ENCODE results near the gene MTMR10. TPM values are rescaled to one million over a fixed set of nuclear protein-coding genes. Genes with fewer than 3 reads are reported as not detected.

The MTMR10 gene
- total RNA-seq, 1 donor from 2014 or later: 4.5 TPM

- intact Hi-C loops (cut with DNase I): no loop called here
- H3K9me3 ChIP-seq: no peaks in the 10 kb centered on the region
- peaks cover 0 to 15% of the 10 kb centered on the region in 2 donors for H3K36me3 ChIP-seq
- DNase-seq (ENCODE audit: low spot score in 2 of 2): no peak
- TF ChIP-seq CTCF (IDR thresholded peaks at IDR 0.05): no peak
- H3K4me1 ChIP-seq: peaks cover 8 to 21% of the 10 kb centered on the region in 2 donors
- H3K27ac ChIP-seq: no peak overlapping the region
- no peak overlapping the region for H3K4me3 ChIP-seq
- H3K27me3 ChIP-seq: no peaks in the 10 kb centered on the region
These were observed 6.9 kb downstream of the MTMR10 start for GRCh38 chr15:30984542-30984941.

- DNase-seq (ENCODE audit: low spot score in 2 of 2): no peak
- Histone ChIP-seq H3K9me3 (no peaks in the 10 kb centered on the region), H3K4me1 (peaks cover 8 to 21% of the 10 kb centered on the region in 2 donors), H3K27ac (no peak overlapping the region), H3K27me3 (no peaks in the 10 kb centered on the region), H3K4me3 (no peak overlapping the region), H3K36me3 (peaks cover 0 to 15% of the 10 kb centered on the region in 2 donors)
- intact Hi-C loops (cut with DNase I): no loop called here
- TF ChIP-seq CTCF (IDR thresholded peaks at IDR 0.05): no peak
These were observed 7.3 kb downstream of the MTMR10 start for GRCh38 chr15:30984118-30984517.

GRCh38 chr15:30979457-30979856, 12.0 kb downstream of the MTMR10 start:
- H3K9me3 ChIP-seq: no peaks in the 10 kb centered on the region
- DNase-seq (ENCODE audit: low spot score in 2 of 2): no peak
- TF ChIP-seq CTCF (IDR thresholded peaks at IDR 0.05): no peak
- no peak overlapping the region for H3K27ac ChIP-seq
- intact Hi-C loops (cut with DNase I): no loop called here
- no peak overlapping the region for H3K4me3 ChIP-seq
- H3K27me3 ChIP-seq: no peaks in the 10 kb centered on the region
- peaks cover 0 to 15% of the 10 kb centered on the region in 2 donors for H3K36me3 ChIP-seq
- H3K4me1 ChIP-seq: peaks cover 0 to 6% of the 10 kb centered on the region in 2 donors

GRCh38 chr15:30978328-30978727, 13.1 kb downstream of the MTMR10 start:
- Histone ChIP-seq H3K36me3 (peaks cover 4 to 20% of the 10 kb centered on the region in 2 donors), H3K4me1 (no peaks in the 10 kb centered on the region), H3K27ac (no peak overlapping the region), H3K27me3 (no peaks in the 10 kb centered on the region), H3K4me3 (no peak overlapping the region), H3K9me3 (no peaks in the 10 kb centered on the region)
- DNase-seq (ENCODE audit: low spot score in 2 of 2): no peak
- no peak for TF ChIP-seq CTCF (IDR thresholded peaks at IDR 0.05)
- intact Hi-C loops (cut with DNase I): no loop called here

- H3K4me3 ChIP-seq: no peak overlapping the region
- H3K9me3 ChIP-seq: no peaks in the 10 kb centered on the region
- H3K4me1 ChIP-seq: no peaks in the 10 kb centered on the region
- TF ChIP-seq CTCF (IDR thresholded peaks at IDR 0.05): no peak
- H3K36me3 ChIP-seq: peaks cover 4 to 24% of the 10 kb centered on the region in 2 donors
- no peaks in the 10 kb centered on the region for H3K27me3 ChIP-seq
- no peak for DNase-seq (ENCODE audit: low spot score in 2 of 2)
- intact Hi-C loops (cut with DNase I): no loop called here
- H3K27ac ChIP-seq: no peak overlapping the region
These were observed 17.3 kb downstream of the MTMR10 start for GRCh38 chr15:30974112-30974511.

- Histone ChIP-seq H3K9me3 (no peaks in the 10 kb centered on the region), H3K4me3 (no peak overlapping the region), H3K36me3 (peaks cover 4 to 24% of the 10 kb centered on the region in 2 donors), H3K4me1 (no peaks in the 10 kb centered on the region), H3K27ac (no peak overlapping the region), H3K27me3 (no peaks in the 10 kb centered on the region)
- no peak for TF ChIP-seq CTCF (IDR thresholded peaks at IDR 0.05)
- no peak for DNase-seq (ENCODE audit: low spot score in 2 of 2)
- intact Hi-C loops (cut with DNase I): no loop called here
These were observed 18.0 kb downstream of the MTMR10 start for GRCh38 chr15:30973379-30973778.
